K562 (cell line): ENCODE measurements around the gene COL4A2. TPM values are rescaled to one million over a fixed set of nuclear protein-coding genes. Genes with fewer than 3 reads are reported as not detected.
"Not testable (repeated sequence)": the region's sequence is repeated elsewhere in the genome, so short reads cannot be mapped to it uniquely, and the experiment has no call there.

Experiments used
- ATAC-seq: fragments of 200-7000 bp; cut with Tn5 transposase; 3 replicates; pipeline ENCODE4 v1.9.1; 2020; ENCODE audit warnings: moderate library complexity
- BruUV-seq: library from RNA; stranded (reverse); fragments of 400-500 nt; replicated peaks from 2 replicates; lab custom pipeline; 2021; lab: Mats Ljungman, UMichigan
- CTCF ChIA-PET: fragments of 300-600 bp; formaldehyde crosslinking; extraction: SDS; loops from one replicate; lab custom pipeline; 2021; ENCODE audit warnings: low intra/inter-chr PET ratio; lab: Yijun Ruan, JAX
- POLR2A ChIA-PET: fragments of 300-600, 350-650 bp; sonication (Branson Sonifier 250); formaldehyde crosslinking; extraction: SDS; loops from one replicate; lab custom pipeline; 2021; ENCODE audit warnings: antibody characterized with exemption, inconsistent platforms; lab: Yijun Ruan, JAX
- DNase-seq, 4 experiments: peaks; one replicate each; pipeline versions ENCODE4 v3.0.0 to v3.0.0-alpha.2; 2011 to 2018; ENCODE audit warnings: low spot score in 3 of 4, mixed read lengths in 3 of 4; ENCODE audit errors: extremely low read depth in 1 of 4
- FAIRE-seq: peaks from 2 replicates; lab custom pipeline; 2011; peaks lifted over from hg19 to GRCh38; lab: Jason Lieb, UNC
- H2AFZ ChIP-seq: 2 replicates; pipeline ENCODE4 v1.6.0; 2011; ENCODE audit warnings: low read depth, low read length, control low read depth, inconsistent platforms
- H3K27ac ChIP-seq: fragments of 200-600 bp; 3 replicates; pipeline ENCODE4 v1.8.0; 2011; ENCODE audit warnings: low read depth, mild to moderate bottlenecking, control low read depth, inconsistent platforms, low read length, moderate library complexity, mixed read lengths; ENCODE audit errors: extremely low read depth
- H3K27me3 ChIP-seq, 2 experiments: fragments of 300-600 bp in 1 of 2; 2 replicates in 1 of 2; 3 replicates in 1 of 2; pipeline versions ENCODE4 v1.6.0 to v1.8.0; 2011; ENCODE audit warnings: inconsistent platforms in 2 of 2, low read length in 2 of 2, mild to moderate bottlenecking in 1 of 2, mixed read lengths in 1 of 2, moderate library complexity in 1 of 2; ENCODE audit not compliant: control insufficient read depth in 2 of 2, insufficient read depth in 2 of 2
- H3K36me3 ChIP-seq: fragments of 300-600 bp; 3 replicates; pipeline ENCODE4 v1.8.0; 2011; ENCODE audit warnings: mild to moderate bottlenecking, low read length, inconsistent platforms; ENCODE audit not compliant: control insufficient read depth, insufficient read depth
- H3K4me1 ChIP-seq, 2 experiments: fragments of 200-600 bp in 1 of 2; replicated peaks in 1 of 2; 2 replicates in 1 of 2; 3 replicates in 1 of 2; pipeline versions ENCODE4 v1.5.1 to v1.8.0; 2011; ENCODE audit warnings: inconsistent platforms in 2 of 2, low read length in 2 of 2, mild to moderate bottlenecking in 1 of 2, mixed read lengths in 1 of 2, moderate library complexity in 1 of 2; ENCODE audit not compliant: control insufficient read depth in 2 of 2, insufficient read depth in 2 of 2
- H3K4me2 ChIP-seq: 2 replicates; pipeline ENCODE4 v1.6.1; 2011; ENCODE audit warnings: low read length, control low read depth, inconsistent platforms, mixed read lengths; ENCODE audit not compliant: insufficient read depth
- H3K4me3 ChIP-seq: fragments of 200-600 bp; sonication (generic), shearing (Covaris generic); 2 replicates; pipeline ENCODE4 v1.5.1; 2016; ENCODE audit warnings: control low read depth, inconsistent platforms
- H3K79me2 ChIP-seq: fragments of 200-600 bp; 3 replicates; pipeline ENCODE4 v1.8.0; 2011; ENCODE audit warnings: low read length, inconsistent platforms; ENCODE audit not compliant: control insufficient read depth, insufficient read depth
- H3K9ac ChIP-seq, 2 experiments: 2 replicates each; pipeline versions ENCODE4 v1.6.0 to v1.6.1; 2011; ENCODE audit warnings: low read depth in 2 of 2, low read length in 2 of 2, control low read depth in 1 of 2, inconsistent platforms in 1 of 2, mild to moderate bottlenecking in 1 of 2, mixed read lengths in 1 of 2; ENCODE audit not compliant: insufficient read depth in 1 of 2
- H3K9me1 ChIP-seq: one replicate; pipeline ENCODE4 v1.6.0; 2011; ENCODE audit warnings: inconsistent platforms, mild to moderate bottlenecking, low read length, moderate library complexity; ENCODE audit not compliant: control insufficient read depth, insufficient read depth
- H3K9me3 ChIP-seq: replicated peaks from 2 replicates; pipeline ENCODE4 v1.5.1; 2011; ENCODE audit warnings: low read depth, low read length, inconsistent platforms; ENCODE audit not compliant: control insufficient read depth, insufficient read depth
- H4K20me1 ChIP-seq: replicated peaks from 2 replicates; pipeline ENCODE4 v1.6.1; 2011; ENCODE audit warnings: low read length, inconsistent platforms, mixed read lengths; ENCODE audit not compliant: control insufficient read depth, insufficient read depth
- CEBPB ChIP-seq: fragments of 450-650 bp; IDR thresholded peaks from 2 replicates; pipeline ENCODE4 v1.6.1; 2016; ENCODE audit warnings: missing genetic modification characterization, missing compliant biosample characterization
- CEBPG ChIP-seq, 3 experiments: fragments of 200-800 bp in 1 of 3; sonication (Bioruptor generic) in 1 of 3; sonication (generic) in 1 of 3; formaldehyde crosslinking in 1 of 3; IDR thresholded peaks in 2 of 3; conservative IDR thresholded peaks in 1 of 3; 2 replicates each; pipeline versions ENCODE4 v1.6.1 to v1.8.0; 2016 to 2022; ENCODE audit warnings: missing compliant biosample characterization in 2 of 3, missing genetic modification characterization in 2 of 3, mild to moderate bottlenecking in 1 of 3, missing genetic modification reagents in 1 of 3
- PTRF ChIP-seq: fragments of 450-650 bp; IDR thresholded peaks from 2 replicates; pipeline ENCODE4 v1.6.1; 2016; ENCODE audit warnings: mild to moderate bottlenecking, missing genetic modification characterization, missing compliant biosample characterization
- SMARCA4 ChIP-seq: fragments of 450-650 bp; IDR thresholded peaks from 2 replicates; pipeline ENCODE4 v1.6.1; 2016
- ZNF121 ChIP-seq: sonication (generic); formaldehyde crosslinking; conservative IDR thresholded peaks from 2 replicates; pipeline ENCODE4 v1.8.0; 2022; ENCODE audit warnings: missing genetic modification reagents
- ZNF212 ChIP-seq: fragments of 450-650 bp; formaldehyde crosslinking; IDR thresholded peaks from 2 replicates; pipeline ENCODE4 v1.4.0; 2020; ENCODE audit warnings: mild to moderate bottlenecking
- WGBS: fragments of 100-300 bp; shearing (Covaris generic); methylation state at CpG from one replicate; pipeline ENCODE4 v1.1.6; 2016; ENCODE audit warnings: low coverage, mixed read lengths; ENCODE audit not compliant: insufficient coverage; ENCODE audit errors: missing lambda C conversion rate; 5-methylcytosine and 5-hydroxymethylcytosine counted together
- in situ Hi-C: fragments of 300-500 bp; cut with MboI; formaldehyde crosslinking; loops from 4 replicates; pipeline ENCODE4 v1.15.0; 2018; ENCODE audit warnings: inconsistent platforms, mixed read lengths
- intact Hi-C: fragments of 100-400 bp; cut with micrococcal nuclease; formaldehyde crosslinking; loops from 2 replicates; pipeline ENCODE4 v1.14.2; 2022
- polyA plus RNA-seq, 8 experiments: library from polyadenylated mRNA; depleted of rRNA in 4 of 8; stranded (reverse) in 5 of 8; unstranded in 3 of 8; fragments of >200 nt; fragmentation: Nextera tagmentation in 2 of 8; fragmentation: Illumina TruSeq in 1 of 8; extraction: Ambion mirVana in 2 of 8; extraction: Trizol in 1 of 8; gene quantifications; 2 replicates each; pipeline versions ENCODE4 v1.2.1 to v1.2.3, GENCODE V29; 2011 to 2014; ENCODE audit warnings: inconsistent platforms in 1 of 8, missing spikeins in 1 of 8
- total RNA-seq, 7 experiments: library from RNA; depleted of rRNA in 6 of 7; stranded (reverse); fragments of >200 nt in 6 of 7; fragmentation: Illumina TruSeq in 2 of 7; extraction: Trizol in 2 of 7; gene quantifications; 2 replicates each; pipeline versions ENCODE4 v1.2.1 to v1.2.3, GENCODE V29; 2011 to 2021; ENCODE audit warnings: low replicate concordance in 1 of 7

The COL4A2 gene
- total and polyA plus RNA-seq, 9 of the 15 experiments (the other 6 are each of a cell fraction or from before 2014, with no cell fraction given), result 0.13 to 15.2 (median 8.1) TPM

GRCh38 chr13:110531671-110532083 is 224.6 kb downstream of the COL4A2 start:
- no peak for FAIRE-seq
- ChIA-PET CTCF (no interaction called here), POLR2A (no interaction called here)
- H3K27me3 ChIP-seq, result no peaks in the 10 kb centered on the region
- H3K79me2 ChIP-seq, result no peaks in the 10 kb centered on the region; the same call in 1 of the 3 replicates
- H3K4me2 ChIP-seq, result no peak overlapping the region
- H2AFZ ChIP-seq, result no peak overlapping the region
- no peak for ATAC-seq
- no peak overlapping the region for H3K9ac ChIP-seq
- H3K27ac ChIP-seq, result no peak overlapping the region
- BruUV-seq, result no TSS peak
- no peaks in the 10 kb centered on the region for H3K9me3 ChIP-seq
- no peak for DNase-seq
- intact Hi-C loops, result no loop called here
- TF ChIP-seq ZNF212 (CRISPR knock-in tag), result no peak
- no peak for TF ChIP-seq PTRF (tag)
- TF ChIP-seq SMARCA4, result no peak
- H3K4me3 ChIP-seq, result no peak overlapping the region
- in situ Hi-C loops, result no loop called here
- H3K36me3 ChIP-seq, result no peaks in the 10 kb centered on the region
- no peaks in the 10 kb centered on the region for H4K20me1 ChIP-seq
- 39% methylated on average over 6 of the region's 9 CpGs for WGBS
- peaks cover 8 to 24% of the 10 kb centered on the region in 2 experiments for H3K4me1 ChIP-seq
- H3K9me1 ChIP-seq, result no peaks in the 10 kb centered on the region

GRCh38 chr13:110532258-110532657 is 225.2 kb downstream of the COL4A2 start:
- DNase-seq; CTCF ChIA-PET; TF ChIP-seq CEBPG (CRISPR knock-in tag; IDR thresholded peaks at IDR 0.05): not testable (repeated sequence)
- TF ChIP-seq CEBPG (tag; conservative IDR thresholded peaks at IDR 0.05 in 1 of 2, IDR thresholded peaks at IDR 0.05 in 1 of 2), result 0 out of 4 replicates have a peak, but pooled peaks of 1 of the 2 experiments have one; percentile 16
- peak; percentile 35; the same call in 1 of the 2 replicates for TF ChIP-seq CEBPB (tag)
- TF ChIP-seq ZNF121 (CRISPR knock-in tag), result peak; percentile 19; the same call in 1 of the 2 replicates

More at GRCh38 chr13:110532258-110532657, 225.2 kb downstream of the COL4A2 start:
- in situ Hi-C loops, FAIRE-seq, POLR2A ChIA-PET, H3K79me2 ChIP-seq, H3K36me3 ChIP-seq, intact Hi-C loops, ATAC-seq, BruUV-seq, H3K9me3 ChIP-seq, H4K20me1 ChIP-seq, H3K9ac ChIP-seq, H3K9me1 ChIP-seq, H2AFZ ChIP-seq, H3K4me2 ChIP-seq, H3K27ac ChIP-seq, H3K4me3 ChIP-seq, H3K27me3 ChIP-seq: not testable (repeated sequence)
- WGBS, result 53% methylated on average over 2 of the region's 2 CpGs
- H3K4me1 ChIP-seq, result peaks cover 11 to 24% of the 10 kb centered on the region in 2 experiments
